Fibroblast of upper back skin (primary cell): ENCODE results near the gene EFR3B.
"Not testable (repeated sequence)": the region's sequence is repeated elsewhere in the genome, so short reads cannot be mapped to it uniquely, and the experiment has no call there.

Experiments used
- DNase-seq: peaks from one replicate; pipeline ENCODE4 v3.0.0-alpha.2; 2013

EFR3B gene

DNA sequence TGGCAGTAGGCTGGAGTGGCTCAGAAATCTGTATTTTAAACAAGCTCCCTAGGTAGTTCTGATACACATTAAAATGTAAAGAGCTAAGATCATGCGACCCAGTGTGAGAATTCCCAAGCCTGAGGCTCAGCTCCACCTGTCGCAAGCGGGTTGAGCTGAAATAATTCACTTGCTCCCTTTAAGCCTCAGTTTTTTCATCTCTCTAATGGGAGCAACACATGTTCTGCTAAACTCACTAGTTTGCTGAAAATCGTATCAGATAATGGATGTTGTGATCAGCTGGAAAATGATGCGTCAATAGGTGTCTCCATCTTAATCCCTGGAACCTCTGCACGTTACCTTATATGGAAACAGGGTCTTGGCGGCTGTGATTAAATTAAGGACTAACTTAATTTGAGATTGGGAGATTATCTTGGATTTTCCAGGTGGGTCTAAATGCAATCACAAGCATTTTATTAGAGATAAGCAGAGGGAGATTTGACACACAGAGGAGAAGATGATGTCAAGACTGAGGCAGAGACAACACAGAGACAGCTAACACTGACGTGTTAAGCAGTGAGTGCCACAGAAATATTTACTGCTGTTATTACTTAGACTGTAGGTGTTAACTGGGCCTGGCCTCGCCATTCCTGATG is 73.5 kb downstream of the EFR3B start:
- no peak for DNase-seq

DNA sequence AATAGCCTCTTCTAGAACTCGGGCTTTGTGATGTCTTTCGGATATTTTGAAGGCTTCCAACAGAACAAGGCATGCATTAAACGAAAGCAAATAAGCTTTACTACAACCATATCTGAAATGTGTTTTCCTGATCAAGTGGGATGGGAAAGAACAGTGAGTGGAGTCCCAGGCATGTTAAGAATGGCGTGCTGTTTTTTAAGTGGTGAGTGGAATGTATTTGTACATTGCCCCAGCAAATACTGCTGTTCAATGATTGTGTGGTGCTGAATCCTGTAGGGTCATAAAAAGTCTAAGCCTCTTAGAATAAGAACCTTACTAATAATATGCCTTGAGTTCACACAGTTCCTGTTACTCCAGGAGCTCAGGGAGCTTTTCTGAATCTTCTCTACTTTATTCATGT is 74.0 kb downstream of the EFR3B start:
- peak; percentile 56 for DNase-seq

DNA sequence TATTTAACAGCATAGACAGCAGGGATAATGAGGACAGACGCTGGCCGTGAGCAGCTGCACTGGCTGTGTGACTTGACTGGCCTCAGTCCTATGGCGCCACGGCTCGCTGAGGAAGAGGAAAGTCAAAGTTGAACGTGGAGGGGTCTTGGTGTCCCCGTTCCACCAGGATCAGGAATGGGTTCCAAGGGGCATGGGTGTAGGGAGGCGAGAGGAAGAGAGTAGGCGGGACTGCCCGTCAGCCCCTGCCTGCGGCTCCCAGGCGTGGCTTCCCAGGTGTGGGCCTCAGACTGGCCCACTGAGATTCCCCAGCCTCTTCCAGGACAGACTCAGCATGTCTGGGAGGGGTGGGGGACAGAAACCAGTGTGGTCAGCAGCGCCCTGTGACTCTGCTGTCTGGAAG is 75.1 kb downstream of the EFR3B start:
- DNase-seq, result no peak

DNA sequence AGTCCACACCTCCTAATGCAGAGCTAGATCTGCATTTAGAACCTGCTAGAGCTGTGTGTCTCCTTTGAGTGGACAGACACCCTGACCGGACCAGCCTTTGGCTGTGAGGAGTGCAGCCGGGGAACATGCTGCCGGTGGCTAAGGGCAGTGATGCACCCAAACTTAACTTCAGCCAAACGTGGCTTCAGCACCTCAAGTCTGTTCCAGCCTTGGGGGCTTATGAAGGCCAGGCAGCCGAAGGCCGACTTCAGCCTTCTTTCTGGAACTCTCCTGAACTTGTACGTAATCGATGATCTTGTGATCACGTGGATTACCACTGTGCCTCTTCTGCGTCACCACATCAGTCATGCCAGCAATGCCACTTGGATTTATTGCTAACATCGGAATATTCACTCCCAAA is 77.4 kb downstream of the EFR3B start:
- DNase-seq, result no peak

DNA sequence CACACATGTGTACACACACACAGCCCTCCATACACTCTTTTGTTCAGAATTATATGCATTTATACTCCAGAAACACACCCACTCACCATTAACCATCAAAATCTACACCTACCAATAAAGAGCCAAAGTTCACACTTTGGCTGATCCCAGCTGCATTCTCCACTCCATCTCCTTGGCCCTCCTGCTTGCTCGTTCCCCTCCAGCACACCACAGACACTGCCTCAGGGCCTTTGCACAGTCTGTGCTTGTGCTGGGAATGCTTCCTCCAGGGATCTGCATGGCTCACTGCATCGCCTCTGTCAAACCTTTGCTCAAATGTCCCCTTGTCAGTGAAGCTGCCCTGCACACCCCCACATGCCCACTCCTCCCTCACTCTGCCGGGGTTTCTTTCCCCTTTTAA is 80.5 kb downstream of the EFR3B start:
- DNase-seq, result no peak

DNA sequence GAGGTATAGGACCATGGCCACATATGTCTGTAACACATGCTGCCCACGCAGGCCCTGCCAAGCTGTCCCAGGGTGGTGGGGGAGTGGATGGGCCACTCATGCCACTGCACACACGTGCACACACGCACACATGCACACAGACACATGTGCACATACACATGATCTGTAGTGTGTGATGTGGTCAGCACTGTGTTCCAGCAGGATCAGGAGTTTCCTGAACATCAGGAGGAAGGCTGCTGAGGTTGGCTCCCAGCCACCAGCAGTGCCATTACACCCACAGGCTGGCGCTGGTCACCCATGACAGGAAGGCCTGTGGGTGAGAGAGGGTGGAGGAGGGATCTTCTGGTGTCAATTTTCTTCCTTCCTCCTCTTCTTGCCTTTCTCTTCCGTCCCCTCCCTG is 81.8 kb downstream of the EFR3B start:
- no peak for DNase-seq

DNA sequence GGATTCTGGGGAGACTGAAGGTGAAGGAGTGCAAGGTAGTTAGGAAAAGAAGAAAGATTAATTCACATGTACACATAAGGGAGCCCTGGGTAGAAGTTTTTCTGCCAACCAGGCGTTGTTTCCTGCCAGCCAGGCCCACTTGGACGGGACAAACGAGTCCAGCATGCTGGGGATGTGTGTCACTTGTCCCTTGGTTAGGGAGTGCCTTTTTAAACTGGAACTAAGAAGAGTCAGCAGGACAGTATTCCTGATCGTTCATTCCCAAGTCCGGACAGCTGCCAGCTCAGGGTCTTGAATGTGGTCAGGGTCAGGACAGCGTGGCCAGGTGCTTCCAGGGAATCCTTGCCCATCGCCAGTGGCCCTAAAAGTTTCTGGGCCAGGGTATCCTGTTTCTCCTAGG is 83.3 kb downstream of the EFR3B start:
- no peak for DNase-seq

DNA sequence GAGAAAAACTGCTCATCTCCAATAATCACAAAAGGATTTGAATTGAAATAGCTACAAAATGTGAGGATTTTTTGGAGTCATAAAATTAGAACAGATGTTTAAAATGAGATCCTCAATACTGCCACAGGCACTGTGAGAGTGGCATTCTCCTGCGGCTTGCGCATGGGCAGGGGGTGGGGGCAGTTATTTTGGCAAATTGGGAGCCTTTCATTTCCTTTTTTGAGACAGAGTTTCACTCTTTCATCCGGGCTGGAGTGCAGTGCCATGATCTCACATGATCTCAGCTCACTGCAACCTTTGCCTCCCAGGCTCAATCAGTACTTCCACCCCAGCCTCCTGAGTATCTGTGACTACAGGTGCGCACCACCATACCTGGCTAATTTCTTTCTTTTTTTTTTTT is 84.1 kb downstream of the EFR3B start:
- DNase-seq, result no peak

DNA sequence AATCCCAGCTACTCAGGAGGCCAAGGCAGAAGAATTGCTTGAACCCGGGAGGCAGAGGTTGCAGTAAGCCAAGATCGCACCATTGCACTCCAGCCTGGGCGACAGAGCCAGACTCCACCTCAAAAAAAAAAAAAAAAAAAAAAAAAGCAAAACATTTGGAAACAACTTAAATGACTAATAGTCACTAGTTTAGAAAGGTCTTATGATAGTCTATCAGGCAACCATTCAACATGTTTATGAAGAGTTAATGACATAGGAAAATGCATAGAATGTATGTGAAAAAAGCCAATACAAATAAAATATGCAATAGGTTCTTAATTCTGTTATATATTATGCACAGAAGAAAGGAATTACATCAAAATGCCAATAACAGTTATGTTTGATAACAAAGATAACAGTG is 85.2 kb downstream of the EFR3B start:
- not testable (repeated sequence) for DNase-seq

DNA sequence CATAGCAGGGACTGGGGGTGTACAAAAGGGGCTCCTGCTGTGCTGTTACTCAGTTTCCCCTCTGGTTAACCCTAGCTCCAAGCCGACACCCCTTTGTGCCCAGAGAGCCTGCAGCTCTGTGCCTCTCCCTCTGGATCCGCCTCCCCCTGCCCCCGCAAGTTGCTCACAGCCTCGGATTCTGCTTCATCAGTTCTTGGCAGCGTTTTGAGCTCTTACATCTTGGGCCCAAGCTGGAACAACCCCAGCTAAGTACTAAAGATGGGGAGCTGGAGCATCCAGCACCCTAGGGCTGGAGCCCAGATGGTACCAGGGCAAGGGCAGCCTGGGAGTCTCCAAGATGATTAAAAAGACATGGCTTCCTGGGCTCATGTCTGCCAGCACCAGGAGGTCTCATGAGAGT is 85.8 kb downstream of the EFR3B start:
- peak; percentile 45 for DNase-seq

DNA sequence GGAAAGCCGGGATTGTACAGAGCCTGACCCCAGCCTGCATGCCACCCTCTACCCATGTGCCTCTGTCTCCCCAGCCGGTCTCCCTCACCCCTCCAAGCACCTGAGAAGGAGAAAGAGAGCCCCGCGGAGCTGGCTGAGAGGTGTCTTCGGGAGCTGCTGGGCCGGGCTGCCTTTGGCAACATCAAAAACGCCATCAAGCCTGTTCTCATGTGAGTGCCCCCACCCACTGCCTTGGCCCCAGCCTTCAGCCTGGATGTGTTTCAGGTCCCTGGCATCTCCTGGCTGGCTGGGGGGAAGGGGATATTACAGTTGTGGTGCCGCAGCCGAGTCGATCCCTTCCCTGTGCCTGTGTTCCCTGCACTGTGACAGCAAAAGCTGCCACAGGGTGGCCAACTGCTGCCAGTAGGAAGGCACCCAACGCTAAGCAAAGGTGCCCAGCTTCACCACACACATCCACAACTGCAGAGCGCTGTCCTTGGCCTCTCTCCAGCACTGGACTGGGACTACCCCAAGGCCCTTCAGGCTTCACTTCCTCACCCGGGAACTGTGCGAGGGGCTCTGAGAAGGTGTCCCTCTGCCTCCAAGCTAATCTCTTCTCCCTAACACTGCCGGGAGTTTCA is 88.1 kb downstream of the EFR3B start:
- no peak for DNase-seq

DNA sequence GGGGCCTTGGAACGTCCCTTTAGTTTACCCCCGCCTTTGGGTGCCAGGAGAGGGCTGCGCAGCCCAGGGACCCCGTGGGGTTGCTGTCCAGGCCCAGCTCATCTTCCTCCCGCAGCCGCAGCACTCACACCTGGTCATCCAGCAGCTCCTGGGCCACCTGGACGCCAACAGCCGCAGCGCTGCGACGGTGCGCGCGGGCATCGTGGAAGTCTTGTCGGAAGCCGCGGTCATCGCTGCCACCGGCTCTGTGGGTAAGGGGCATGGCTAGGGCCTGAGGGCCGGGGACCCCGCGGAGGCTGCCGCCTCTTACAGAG is 89.3 kb downstream of the EFR3B start:
- no peak for DNase-seq

DNA sequence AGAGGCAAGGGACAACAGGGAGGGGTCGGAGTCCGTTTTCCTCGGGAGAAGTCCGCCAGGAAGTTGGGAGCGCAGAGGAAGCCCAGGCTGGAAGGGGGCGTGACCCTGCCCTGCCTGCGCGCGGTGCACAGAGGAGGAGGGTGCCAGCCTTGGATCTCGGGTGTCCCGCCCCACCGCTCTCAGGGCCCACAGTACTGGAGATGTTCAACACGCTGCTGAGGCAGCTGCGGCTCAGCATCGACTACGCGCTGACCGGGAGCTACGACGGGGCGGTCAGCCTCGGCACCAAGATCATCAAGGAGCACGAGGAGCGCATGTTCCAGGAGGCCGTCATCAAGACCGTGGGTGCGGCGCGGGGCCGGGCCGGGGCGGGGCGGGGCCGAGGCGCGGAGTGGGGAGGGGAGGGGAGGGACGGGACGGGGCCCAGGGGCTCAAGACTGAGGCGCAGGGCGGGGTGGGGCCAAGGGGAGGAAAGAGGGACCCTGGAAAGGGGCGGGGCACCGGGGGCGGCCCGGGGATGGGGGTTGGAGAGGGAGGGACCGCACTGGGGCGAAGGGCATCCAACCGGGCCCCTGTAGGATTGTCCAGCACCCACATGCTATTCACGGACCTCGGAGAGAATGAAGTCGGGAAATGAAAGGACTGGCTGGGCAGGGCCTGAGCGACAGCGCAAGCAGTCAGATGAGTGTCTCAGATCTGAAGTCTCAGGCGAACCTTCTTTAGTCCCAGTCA is 89.9 kb downstream of the EFR3B start:
- no peak for DNase-seq

DNA sequence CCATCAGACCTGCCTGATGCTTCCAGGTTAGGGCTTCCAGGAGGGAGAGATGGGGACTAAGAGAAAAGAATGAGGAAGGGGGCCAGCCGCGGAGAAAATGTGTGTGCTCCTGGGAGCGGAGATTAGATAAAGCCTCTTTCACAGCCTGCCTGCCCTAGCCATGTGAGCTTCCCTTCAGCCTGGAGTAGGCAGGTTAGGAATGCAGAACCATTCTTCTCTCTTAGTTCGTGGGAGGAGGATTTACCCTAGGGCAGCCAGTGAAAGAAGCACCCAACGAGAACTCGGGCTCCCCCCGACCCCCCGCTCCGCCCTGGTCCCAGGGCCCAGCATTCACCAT is 90.4 kb downstream of the EFR3B start:
- DNase-seq, result no peak

DNA sequence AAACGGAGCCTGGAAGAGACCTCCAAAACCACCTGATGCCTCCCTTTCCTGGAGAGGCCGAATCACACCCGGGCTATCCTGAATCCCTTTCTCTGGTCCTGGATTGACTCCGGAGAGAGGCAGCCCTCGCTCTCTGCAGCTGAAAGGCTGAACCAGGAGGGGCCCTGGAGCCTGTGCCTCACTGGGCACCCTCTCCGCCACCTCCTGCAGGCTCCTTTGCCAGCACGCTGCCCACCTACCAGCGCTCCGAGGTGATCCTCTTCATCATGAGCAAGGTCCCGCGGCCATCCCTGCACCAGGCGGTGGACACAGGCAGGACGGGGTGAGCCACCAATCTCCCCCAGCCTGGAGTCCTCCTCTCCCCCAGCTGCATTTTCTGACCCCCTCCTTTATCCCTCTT is 90.8 kb downstream of the EFR3B start:
- DNase-seq, result no peak

DNA sequence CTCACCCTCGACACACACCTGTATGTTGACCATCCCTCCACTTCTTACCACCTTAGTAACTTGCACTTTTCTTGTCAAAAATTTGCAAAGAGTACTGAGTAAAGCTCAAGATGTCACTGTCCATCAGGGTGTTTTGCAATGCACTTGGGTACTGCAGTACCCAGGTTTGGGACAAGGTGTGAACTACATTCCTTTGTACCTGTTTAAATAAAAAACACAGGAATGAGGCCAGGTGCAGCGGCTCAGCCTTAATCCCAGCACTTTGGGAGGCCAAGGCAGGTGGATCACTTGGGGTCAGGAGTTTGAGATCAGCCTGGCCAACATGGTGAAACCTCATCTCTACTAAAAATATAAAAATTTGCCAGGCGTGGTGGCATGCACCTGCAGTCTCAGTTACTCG is 98.7 kb downstream of the EFR3B start:
- DNase-seq, result not testable (repeated sequence)

DNA sequence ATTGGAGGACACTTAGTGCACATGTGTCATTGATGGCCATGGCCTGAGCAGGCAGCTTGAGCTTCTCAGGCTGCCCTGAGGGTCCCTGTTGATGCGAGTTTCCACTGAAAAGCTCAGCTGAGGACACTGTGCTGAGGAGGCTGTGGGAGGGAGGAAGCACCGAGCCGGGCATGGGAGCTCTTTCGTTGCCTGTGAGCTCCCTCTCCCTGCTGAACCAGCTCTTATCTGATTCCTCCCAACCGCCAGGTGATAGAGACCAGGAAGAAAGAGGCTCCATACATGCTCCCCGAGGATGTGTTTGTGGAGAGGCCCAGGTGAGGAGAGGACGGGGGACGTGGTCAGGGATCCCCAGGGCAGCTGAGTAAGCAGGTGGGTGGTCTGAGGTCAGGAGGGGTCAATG is 99.2 kb downstream of the EFR3B start:
- DNase-seq, result no peak

DNA sequence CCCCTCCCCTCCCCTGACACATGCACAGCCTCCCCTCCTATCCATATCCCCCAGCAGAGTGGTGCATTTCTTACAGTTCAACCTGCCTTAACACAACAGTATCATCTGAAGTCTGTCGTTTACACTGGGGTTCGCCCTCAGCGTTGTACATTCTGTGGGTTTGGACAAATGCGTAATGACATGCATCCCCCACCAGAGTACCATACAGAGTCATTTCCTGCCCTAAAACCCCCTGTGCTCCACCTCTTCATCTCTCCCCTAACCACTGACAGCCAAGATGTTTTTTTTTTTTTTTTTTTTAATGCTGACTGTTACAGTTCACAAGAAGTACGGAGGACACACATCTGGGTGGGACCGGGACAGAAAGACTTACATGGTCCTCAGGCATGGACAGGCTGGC is 103.9 kb downstream of the EFR3B start:
- DNase-seq, result no peak

DNA sequence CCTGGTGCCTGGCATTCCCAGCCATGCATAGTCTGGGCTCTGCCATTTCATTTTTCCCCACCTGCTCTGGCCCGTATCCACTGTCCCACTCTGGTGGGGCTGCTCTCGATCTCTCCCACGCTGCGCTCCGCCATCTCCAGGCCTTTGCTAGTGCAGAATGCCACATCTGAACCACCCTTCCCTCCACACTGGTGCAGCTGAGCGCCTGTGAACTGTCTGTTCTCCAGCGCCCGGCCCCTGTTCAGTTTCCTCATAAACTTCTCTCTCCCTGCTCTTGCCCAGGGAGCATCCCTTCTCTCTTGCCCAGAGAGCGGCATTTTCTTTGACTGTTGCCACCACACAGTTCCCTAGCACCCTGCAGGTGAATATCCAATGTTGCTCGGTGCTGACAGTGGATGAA is 105.0 kb downstream of the EFR3B start:
- DNase-seq, result no peak

DNA sequence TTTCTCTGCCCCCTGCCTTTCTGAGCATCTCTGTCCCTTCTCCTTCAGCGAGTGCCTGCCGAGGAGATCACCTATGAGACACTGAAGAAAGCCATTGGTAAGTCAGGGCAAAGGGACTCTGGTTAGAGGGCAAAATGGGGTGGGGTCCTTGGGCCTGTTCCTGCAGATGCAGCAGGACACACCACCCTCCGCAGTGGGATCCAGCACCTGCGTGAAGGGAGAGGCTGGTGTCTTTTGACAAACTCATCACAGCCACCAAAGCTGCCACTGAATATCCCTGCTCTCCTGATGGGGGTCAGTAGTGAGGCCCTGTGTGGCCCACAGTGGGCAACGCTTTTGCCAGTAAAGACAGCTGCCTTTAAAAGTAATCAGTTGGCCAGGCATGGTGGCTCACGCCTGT is 107.8 kb downstream of the EFR3B start:
- DNase-seq, result no peak

DNA sequence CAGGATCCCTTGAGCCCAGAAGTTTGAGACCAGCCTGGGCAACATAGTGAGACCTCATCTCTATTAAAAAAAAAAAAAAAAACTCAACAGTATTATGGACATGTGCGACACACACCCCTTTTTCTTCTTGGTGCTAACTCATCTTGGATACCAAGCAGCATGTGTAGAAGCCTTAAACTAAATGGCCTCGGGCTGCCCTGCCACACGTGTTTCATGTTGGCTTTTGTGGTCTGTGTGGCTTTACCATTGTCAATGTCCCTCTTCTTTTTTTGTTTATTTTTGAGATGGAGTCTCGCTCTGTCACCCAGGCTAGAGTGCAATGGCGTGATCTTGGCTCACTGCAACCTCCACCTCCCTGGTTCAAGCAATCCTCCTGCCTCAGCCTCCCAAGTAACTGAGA is 109.1 kb downstream of the EFR3B start:
- DNase-seq, result not testable (repeated sequence)

DNA sequence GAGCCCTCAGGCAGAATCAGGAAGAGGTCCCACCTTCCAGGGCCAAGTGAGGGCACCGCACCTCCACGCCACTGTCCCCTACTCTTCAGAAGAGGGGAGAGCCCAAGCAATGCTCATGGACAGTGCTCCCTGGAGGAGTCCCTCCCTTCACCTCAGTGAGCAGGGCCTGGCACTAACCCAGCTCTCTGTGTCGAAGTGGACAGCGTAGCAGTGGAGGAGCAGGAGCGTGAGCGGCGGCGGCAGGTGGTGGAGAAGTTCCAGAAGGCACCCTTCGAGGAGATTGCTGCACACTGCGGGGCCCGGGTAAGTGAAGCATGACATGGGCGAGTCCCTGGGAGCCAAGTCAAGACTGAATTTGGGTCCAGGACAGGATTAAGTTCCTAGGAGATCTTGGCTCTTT is 109.8 kb downstream of the EFR3B start:
- DNase-seq, result no peak

DNA sequence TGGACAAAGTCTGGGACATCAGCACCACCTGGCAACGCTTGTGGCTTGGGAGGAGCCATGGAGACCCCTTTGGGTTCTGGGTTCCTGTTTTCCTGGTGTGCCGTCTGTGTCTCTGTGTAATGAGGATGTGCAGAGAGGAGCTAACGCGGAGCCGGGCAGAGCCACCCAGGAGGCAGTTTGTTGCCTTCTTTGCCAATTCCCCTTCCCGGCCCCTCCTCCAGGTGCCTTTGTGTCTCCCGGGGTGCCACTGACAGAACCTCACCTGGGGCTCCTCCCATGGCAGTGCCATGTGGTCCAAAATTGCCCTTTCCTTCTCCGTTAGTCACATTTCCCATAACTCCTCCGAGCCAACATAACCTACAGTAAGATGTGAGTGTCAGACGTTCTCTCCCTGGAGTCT is 113.5 kb downstream of the EFR3B start:
- DNase-seq, result no peak

DNA sequence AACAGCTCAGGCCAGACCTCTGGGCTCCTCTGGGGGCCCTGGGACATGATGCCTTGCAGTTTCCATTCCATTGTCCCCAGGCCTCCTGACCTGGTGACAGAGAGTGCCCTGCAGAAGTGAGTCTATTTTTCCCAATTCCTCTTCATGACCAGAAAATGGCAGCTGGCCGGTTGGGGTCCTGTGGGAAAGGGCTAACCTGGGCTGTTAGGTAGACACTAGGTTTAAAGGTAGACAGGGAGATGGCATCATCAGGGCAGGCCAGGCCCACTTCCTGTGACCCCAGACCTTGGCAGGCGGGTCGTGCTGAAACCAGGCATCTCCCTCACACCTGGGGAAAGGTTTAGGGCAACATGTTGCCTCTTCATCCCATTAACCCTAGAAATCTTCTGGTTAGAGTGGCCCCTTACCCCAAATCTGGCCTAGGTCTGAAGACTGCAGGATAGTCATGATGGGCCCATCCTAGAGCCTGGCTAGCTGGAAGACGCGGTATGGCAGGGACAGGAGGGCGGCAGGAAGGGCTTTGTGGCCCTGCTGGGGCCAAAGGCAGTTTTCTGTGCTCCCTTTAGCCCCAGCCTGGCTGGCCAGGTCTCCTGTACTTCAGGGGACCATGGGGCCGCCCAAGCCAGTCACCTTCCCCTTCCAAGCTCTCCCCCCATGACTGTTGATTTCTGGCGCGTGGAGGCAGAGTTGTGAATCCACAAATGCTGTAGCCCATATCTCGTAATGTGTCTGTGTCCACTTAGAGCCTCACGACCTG is 116.4 kb downstream of the EFR3B start:
- no peak for DNase-seq
